ENCODE measurements around the gene GABBR2.

DNA sequence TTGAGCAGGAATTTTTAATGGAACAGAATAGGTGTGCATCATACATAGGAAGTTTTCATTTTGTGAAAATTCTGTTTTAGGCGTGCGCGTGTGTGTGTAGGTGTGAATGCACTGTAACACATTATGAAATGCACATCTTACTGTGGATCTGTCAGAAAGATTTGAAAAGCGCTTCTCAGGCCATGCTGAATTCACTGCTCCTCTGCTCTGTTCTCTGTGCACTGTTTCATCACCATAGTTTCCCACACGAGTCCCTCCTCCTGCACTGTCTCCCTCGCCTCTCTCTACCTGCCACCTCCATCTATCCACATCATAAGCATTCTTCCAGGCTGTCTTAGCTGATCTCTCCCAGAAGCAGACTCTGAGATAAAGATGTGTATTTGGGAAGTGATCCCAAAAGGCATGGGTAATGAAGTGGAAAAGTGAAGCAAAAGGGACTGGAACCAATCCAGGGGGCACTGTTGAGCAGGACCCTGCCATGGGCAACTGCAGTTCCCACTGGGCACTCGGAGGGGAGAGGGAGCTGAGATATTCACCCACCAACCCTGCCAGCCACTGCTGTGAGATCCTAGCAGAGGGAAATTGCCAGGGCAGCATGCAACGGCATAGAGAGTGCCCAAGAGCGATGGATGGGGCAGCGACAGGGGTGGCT, 65.9 kb downstream of the GABBR2 start:
- TF ChIP-seq, protein P1, sequence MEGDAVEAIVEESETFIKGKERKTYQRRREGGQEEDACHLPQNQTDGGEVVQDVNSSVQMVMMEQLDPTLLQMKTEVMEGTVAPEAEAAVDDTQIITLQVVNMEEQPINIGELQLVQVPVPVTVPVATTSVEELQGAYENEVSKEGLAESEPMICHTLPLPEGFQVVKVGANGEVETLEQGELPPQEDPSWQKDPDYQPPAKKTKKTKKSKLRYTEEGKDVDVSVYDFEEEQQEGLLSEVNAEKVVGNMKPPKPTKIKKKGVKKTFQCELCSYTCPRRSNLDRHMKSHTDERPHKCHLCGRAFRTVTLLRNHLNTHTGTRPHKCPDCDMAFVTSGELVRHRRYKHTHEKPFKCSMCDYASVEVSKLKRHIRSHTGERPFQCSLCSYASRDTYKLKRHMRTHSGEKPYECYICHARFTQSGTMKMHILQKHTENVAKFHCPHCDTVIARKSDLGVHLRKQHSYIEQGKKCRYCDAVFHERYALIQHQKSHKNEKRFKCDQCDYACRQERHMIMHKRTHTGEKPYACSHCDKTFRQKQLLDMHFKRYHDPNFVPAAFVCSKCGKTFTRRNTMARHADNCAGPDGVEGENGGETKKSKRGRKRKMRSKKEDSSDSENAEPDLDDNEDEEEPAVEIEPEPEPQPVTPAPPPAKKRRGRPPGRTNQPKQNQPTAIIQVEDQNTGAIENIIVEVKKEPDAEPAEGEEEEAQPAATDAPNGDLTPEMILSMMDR (IDR thresholded peaks at IDR 0.05) = no peak
- TF ChIP-seq POLR2A (IDR thresholded peaks at IDR 0.05) = no peak
